BE2C (cell line): ENCODE results near the gene EPG5. TPM values are rescaled to one million over a fixed set of nuclear protein-coding genes. Genes with fewer than 3 reads are reported as not detected.

ENCODE experiments used
- DNase-seq: peaks from one replicate; pipeline ENCODE4 v3.0.0-alpha.2; 2020
- H3K27me3 ChIP-seq: fragments of 250-450 bp; sonication (Bioruptor Pico); 2 replicates; pipeline ENCODE4 v1.5.1; 2020; ENCODE audit warnings: mild to moderate bottlenecking
- H3K36me3 ChIP-seq: fragments of 250-450 bp; sonication (Bioruptor Pico); 2 replicates; pipeline ENCODE4 v1.5.1; 2020; ENCODE audit warnings: mild to moderate bottlenecking
- H3K4me1 ChIP-seq: fragments of 250-450 bp; sonication (Bioruptor Pico); 2 replicates; pipeline ENCODE4 v1.5.1; 2020
- H3K4me3 ChIP-seq: 2 replicates; pipeline ENCODE4 v1.5.1; 2011; ENCODE audit warnings: low read depth, low read length
- H3K9me3 ChIP-seq: fragments of 250-450 bp; sonication (Bioruptor Pico); 2 replicates; pipeline ENCODE4 v1.5.1; 2020
- CTCF ChIP-seq: IDR thresholded peaks from 2 replicates; pipeline ENCODE4 v1.5.1; 2012; ENCODE audit warnings: mild to moderate bottlenecking, low read depth, low read length
- polyA plus RNA-seq: library from polyadenylated mRNA; unstranded; fragments of >200 nt; gene quantifications from one replicate; pipeline ENCODE4 v1.2.1, GENCODE V29; 2012; ENCODE audit warnings: low read depth, missing spikeins; ENCODE audit not compliant: insufficient read length, insufficient read depth

The EPG5 gene, protein sequence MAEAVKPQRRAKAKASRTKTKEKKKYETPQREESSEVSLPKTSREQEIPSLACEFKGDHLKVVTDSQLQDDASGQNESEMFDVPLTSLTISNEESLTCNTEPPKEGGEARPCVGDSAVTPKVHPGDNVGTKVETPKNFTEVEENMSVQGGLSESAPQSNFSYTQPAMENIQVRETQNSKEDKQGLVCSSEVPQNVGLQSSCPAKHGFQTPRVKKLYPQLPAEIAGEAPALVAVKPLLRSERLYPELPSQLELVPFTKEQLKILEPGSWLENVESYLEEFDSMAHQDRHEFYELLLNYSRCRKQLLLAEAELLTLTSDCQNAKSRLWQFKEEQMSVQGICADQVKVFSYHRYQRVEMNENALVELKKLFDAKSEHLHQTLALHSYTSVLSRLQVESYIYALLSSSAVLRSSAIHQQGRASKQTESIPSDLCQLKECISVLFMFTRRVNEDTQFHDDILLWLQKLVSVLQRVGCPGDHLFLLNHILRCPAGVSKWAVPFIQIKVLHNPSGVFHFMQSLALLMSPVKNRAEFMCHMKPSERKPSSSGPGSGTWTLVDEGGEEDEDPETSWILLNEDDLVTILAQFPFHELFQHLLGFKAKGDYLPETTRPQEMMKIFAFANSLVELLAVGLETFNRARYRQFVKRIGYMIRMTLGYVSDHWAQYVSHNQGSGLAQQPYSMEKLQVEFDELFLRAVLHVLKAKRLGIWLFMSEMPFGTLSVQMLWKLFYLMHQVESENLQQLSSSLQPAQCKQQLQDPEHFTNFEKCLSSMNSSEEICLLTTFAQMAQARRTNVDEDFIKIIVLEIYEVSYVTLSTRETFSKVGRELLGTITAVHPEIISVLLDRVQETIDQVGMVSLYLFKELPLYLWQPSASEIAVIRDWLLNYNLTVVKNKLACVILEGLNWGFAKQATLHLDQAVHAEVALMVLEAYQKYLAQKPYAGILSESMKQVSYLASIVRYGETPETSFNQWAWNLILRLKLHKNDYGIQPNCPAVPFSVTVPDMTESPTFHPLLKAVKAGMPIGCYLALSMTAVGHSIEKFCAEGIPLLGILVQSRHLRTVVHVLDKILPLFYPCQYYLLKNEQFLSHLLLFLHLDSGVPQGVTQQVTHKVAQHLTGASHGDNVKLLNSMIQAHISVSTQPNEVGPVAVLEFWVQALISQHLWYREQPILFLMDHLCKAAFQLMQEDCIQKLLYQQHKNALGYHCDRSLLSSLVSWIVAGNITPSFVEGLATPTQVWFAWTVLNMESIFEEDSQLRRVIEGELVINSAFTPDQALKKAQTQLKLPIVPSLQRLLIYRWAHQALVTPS (N-terminal part only)
- polyA plus RNA-seq = 2.8 TPM

GRCh38 chr18:45967007-45967706 lies at the start of gene EPG5:
EPG5 (minus strand) TSS chr18:45967329; CDS start chr18:45967239, 90 bp downstream.
- H3K27me3 ChIP-seq = no peaks in the 10 kb centered on the region
- peak; percentile 83 for DNase-seq
- H3K4me1 ChIP-seq = no peaks in the 10 kb centered on the region
- peak within 1 kb of the TSS; percentile 82 for H3K4me3 ChIP-seq
- no peaks in the 10 kb centered on the region for H3K9me3 ChIP-seq
- H3K36me3 ChIP-seq = no peaks in the 10 kb centered on the region
- no peak for TF ChIP-seq CTCF

DNA sequence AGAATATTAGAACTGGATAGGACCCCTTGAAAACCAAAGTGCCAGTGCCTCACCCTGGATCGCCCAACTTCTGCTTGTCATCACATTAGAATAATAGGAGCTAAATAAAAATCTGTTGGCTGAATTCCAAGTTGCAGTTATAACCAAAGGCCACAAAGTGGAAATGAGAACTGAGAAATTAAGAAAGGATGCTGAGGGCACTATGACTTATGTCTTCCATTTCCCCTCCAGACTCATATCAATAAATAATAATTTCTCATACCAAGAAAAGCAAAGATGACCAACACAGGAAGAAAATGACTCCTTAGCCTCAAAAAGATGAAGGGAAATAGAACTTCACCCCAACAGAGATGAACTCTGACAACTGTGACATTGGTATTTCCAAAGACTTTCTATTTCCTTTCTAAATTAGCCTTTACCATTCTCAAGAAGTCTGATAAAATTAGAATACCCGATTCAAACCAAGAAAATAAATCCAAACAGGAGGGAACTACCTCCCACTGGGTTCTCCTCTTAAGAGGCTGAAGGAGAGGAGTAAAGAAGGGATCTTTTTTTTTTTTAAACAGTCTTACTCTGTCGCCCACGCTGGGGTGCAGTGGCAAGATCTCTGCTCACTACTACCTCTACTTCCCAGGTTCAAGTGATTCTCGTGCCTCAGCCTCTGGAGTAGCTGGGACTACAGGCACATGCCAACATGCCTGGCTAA lies 46.5 kb upstream of the EPG5 start:
- no peaks in the 10 kb centered on the region for H3K36me3 ChIP-seq
- no peak for TF ChIP-seq CTCF
- H3K27me3 ChIP-seq = no peaks in the 10 kb centered on the region
- no peak for DNase-seq
- no peaks in the 10 kb centered on the region for H3K9me3 ChIP-seq
- no peaks in the 10 kb centered on the region for H3K4me1 ChIP-seq
- H3K4me3 ChIP-seq = no peak overlapping the region

GRCh38 chr18:46010676-46011075 lies 43.5 kb upstream of the EPG5 start:
- no peaks in the 10 kb centered on the region for H3K27me3 ChIP-seq
- H3K4me1 ChIP-seq = no peaks in the 10 kb centered on the region
- H3K9me3 ChIP-seq = no peaks in the 10 kb centered on the region
- DNase-seq = no peak
- TF ChIP-seq CTCF = no peak
- H3K4me3 ChIP-seq = no peak overlapping the region
- H3K36me3 ChIP-seq = no peaks in the 10 kb centered on the region

DNA sequence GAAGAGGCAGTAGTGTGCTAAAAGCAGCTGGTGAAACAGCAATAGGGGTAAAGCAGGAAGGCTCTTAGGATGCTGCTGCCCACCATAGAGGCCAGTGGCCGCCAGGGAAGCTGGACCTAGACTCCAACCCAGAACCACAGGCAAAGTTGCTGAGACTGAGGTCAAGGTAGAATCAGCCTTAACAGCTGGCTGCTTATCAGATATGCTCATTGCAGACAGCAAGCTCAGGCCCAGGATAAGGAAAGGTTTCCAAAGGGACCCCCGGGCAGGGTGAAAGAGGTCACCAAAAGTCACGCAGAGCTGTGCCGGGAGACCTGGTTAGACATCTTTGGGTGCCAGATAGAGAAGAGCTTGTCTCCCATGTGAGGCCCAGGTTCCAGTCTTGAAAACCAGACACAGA lies 42.9 kb upstream of the EPG5 start:
- Histone ChIP-seq H3K36me3 (no peaks in the 10 kb centered on the region), H3K4me3 (no peak overlapping the region), H3K27me3 (no peaks in the 10 kb centered on the region), H3K4me1 (no peaks in the 10 kb centered on the region), H3K9me3 (no peaks in the 10 kb centered on the region)
- no peak for DNase-seq
- no peak for TF ChIP-seq CTCF
